ENCODE results near the gene AP3M1. TPM values are rescaled to one million over a fixed set of nuclear protein-coding genes. Genes with fewer than 3 reads are reported as not detected.

AP3M1 gene
- total RNA-seq, 4 donors from 2014 or later = 26.5 to 36.4 (median 31.4) TPM

DNA sequence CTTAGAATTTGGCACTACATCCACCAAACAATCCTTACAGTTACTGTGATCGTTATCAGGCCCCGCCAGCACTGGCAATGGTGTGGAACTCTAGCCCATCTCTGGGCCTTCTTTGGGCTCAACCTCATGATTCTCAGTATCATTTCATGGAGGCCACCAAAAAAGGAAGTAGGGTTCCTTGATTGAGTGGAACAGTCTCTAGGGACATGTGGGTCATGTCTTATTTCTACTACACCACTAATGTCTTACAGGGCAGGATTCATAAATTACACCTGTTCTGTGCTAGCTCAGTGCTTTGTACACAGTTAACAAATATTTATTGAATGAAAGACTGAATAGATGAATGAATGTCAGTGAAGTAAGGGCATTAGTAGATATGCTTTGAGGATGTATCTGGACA lies 53.9 kb downstream of the AP3M1 start:
- TF ChIP-seq POLR2AphosphoS5 (IDR thresholded peaks at IDR 0.05) = no peak
- TF ChIP-seq POLR2A (IDR thresholded peaks at IDR 0.05; ENCODE audit: low read depth) = no peak
- TF ChIP-seq, protein P1, sequence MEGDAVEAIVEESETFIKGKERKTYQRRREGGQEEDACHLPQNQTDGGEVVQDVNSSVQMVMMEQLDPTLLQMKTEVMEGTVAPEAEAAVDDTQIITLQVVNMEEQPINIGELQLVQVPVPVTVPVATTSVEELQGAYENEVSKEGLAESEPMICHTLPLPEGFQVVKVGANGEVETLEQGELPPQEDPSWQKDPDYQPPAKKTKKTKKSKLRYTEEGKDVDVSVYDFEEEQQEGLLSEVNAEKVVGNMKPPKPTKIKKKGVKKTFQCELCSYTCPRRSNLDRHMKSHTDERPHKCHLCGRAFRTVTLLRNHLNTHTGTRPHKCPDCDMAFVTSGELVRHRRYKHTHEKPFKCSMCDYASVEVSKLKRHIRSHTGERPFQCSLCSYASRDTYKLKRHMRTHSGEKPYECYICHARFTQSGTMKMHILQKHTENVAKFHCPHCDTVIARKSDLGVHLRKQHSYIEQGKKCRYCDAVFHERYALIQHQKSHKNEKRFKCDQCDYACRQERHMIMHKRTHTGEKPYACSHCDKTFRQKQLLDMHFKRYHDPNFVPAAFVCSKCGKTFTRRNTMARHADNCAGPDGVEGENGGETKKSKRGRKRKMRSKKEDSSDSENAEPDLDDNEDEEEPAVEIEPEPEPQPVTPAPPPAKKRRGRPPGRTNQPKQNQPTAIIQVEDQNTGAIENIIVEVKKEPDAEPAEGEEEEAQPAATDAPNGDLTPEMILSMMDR (IDR thresholded peaks at IDR 0.05) = no peak
- TF ChIP-seq EP300 (IDR thresholded peaks at IDR 0.05) = no peak
- DNase-seq (ENCODE audit: extremely low spot score) = no peak
- H3K4me1 ChIP-seq = no peaks in the 10 kb centered on the region
- H3K36me3 ChIP-seq = peaks cover 76 to 100% (median 96%) of the 10 kb centered on the region in 4 donors
- H3K4me3 ChIP-seq = no peak overlapping the region
- H3K27me3 ChIP-seq = no peaks in the 10 kb centered on the region
- intact Hi-C loops (cut with DNase I) = no loop called here
- H3K27ac ChIP-seq (replicated peaks in 1 of 4) = no peak overlapping the region
- WGBS = 91% methylated on average over 2 of the region's 2 CpGs
- no peaks in the 10 kb centered on the region for H3K9me3 ChIP-seq

DNA sequence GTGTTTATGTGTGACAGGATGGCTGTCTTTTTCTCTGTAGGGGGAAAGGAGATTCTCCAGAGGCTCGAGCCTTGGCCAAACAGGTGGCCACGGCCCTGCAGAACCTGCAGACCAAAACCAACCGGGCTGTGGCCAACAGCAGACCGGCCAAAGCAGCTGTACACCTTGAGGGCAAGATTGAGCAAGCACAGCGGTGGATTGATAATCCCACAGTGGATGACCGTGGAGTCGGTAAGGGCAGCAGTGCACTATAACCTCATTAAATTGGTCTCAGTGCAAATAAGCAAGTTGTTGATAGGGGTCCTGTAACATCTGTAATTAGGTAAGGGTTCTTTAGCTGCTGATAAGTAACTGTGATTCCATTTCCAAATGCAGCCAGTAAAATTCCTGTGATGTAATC lies 56.4 kb downstream of the AP3M1 start:
- Histone ChIP-seq H3K9me3 (no peaks in the 10 kb centered on the region), H3K27me3 (no peaks in the 10 kb centered on the region), H3K4me1 (peaks cover 0 to 5% (median 3%) of the 10 kb centered on the region in 4 donors), H3K4me3 (no peak overlapping the region), H3K36me3 (peaks cover 84 to 100% (median 97%) of the 10 kb centered on the region in 4 donors), H3K27ac (replicated peaks in 1 of 4) (no peak overlapping the region)
- intact Hi-C loops (cut with DNase I) = no loop called here
- WGBS = 86% methylated on average over 7 of the region's 7 CpGs
- no peak for TF ChIP-seq POLR2AphosphoS5 (IDR thresholded peaks at IDR 0.05)
- TF ChIP-seq, protein P1 (IDR thresholded peaks at IDR 0.05) = no peak
- TF ChIP-seq POLR2A (IDR thresholded peaks at IDR 0.05; ENCODE audit: low read depth) = no peak
- TF ChIP-seq EP300 (IDR thresholded peaks at IDR 0.05) = no peak
- no peak for DNase-seq (ENCODE audit: extremely low spot score)

DNA sequence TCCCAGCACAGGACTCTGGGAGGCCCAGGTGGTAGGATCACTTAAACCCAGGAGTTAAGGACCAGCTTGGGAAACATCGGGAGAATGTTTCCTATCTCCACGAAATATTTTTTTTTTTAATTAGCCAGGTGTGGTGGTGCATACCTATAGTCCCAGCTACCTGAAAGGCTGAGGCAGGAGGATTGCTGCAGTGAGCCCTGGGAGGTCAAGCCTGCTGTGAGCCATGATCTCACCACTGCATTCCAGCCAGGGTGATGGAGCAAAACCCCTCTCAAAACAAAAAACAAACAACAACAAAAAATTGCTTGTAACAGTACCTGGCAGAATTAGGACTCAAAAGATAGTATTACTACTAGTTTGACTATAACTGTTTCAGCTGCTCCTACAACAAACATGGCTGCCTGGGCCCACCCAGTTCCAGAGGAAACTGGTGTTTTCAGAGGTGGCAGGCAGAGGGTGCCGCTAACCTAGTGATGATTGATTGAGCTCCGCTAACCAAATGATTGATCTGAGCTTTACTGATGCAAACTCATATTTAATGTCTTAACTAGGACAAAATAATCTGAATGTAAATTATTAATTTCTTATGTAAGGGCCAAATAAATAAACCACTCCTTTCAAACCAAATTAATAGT lies 57.0 kb downstream of the AP3M1 start:
- peaks cover 78 to 100% (median 96%) of the 10 kb centered on the region in 4 donors for H3K36me3 ChIP-seq
- no peak for DNase-seq (ENCODE audit: extremely low spot score)
- H3K4me3 ChIP-seq = no peak overlapping the region
- H3K4me1 ChIP-seq = peaks cover 0 to 11% (median 9%) of the 10 kb centered on the region in 4 donors
- TF ChIP-seq POLR2AphosphoS5 (IDR thresholded peaks at IDR 0.05) (no peak), EP300 (IDR thresholded peaks at IDR 0.05) (no peak), POLR2A (IDR thresholded peaks at IDR 0.05; ENCODE audit: low read depth) (no peak)
- TF ChIP-seq, protein P1 (IDR thresholded peaks at IDR 0.05) = no peak
- H3K9me3 ChIP-seq = no peaks in the 10 kb centered on the region
- intact Hi-C loops (cut with DNase I) = no loop called here
- no peak overlapping the region for H3K27ac ChIP-seq (replicated peaks in 1 of 4)
- no peaks in the 10 kb centered on the region for H3K27me3 ChIP-seq
- WGBS = 88% methylated on average over 4 of the region's 4 CpGs

DNA sequence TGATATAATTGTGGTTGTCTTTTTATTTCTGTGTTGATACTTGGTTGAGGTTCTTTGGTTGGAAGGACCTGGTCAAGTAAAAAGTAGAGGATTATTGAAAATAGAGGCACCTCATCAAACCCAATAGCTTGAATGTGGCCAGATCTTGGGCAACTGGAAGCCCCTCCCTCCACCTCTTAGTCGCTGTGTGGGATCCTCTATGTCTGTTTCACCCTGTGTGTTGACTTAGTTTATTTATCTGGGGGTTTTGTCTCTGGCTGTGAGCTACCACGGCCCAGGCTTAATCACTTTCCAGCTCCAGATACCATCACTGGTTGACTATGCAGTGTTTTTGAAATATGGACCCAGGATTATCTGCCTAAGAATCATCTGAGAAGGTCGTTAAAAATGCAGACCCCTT lies 58.3 kb downstream of the AP3M1 start:
- DNase-seq (ENCODE audit: extremely low spot score) = no peak
- no peak overlapping the region for H3K27ac ChIP-seq (replicated peaks in 1 of 4)
- H3K27me3 ChIP-seq = no peaks in the 10 kb centered on the region
- no peak overlapping the region for H3K4me3 ChIP-seq
- intact Hi-C loops (cut with DNase I) = no loop called here
- H3K9me3 ChIP-seq = no peaks in the 10 kb centered on the region
- peaks cover 65 to 96% (median 86%) of the 10 kb centered on the region in 4 donors for H3K36me3 ChIP-seq
- H3K4me1 ChIP-seq = peaks cover 0 to 13% (median 11%) of the 10 kb centered on the region in 4 donors
- TF ChIP-seq EP300 (IDR thresholded peaks at IDR 0.05) (no peak), POLR2A (IDR thresholded peaks at IDR 0.05; ENCODE audit: low read depth) (no peak), POLR2AphosphoS5 (IDR thresholded peaks at IDR 0.05) (no peak)
- TF ChIP-seq, protein P1 (IDR thresholded peaks at IDR 0.05) = no peak
- 85% methylated on average over 3 of the region's 3 CpGs for WGBS
